Measurements from ENCODE around the gene XRN2. TPM values are rescaled to one million over a fixed set of nuclear protein-coding genes. Genes with fewer than 3 reads are reported as not detected.

Gene XRN2
- total RNA-seq, 2 donors from 2014 or later = 37.5 to 40.8 TPM

GRCh38 chr20:21265261-21266190 is 37.6 kb upstream of the XRN2 start:
- no peak for TF ChIP-seq CTCF (IDR thresholded peaks at IDR 0.05)
- Histone ChIP-seq H3K27me3 (no peaks in the 10 kb centered on the region), H3K9me3 (no peaks in the 10 kb centered on the region), H3K4me1 (no peaks in the 10 kb centered on the region), H3K27ac (no peak overlapping the region), H3K36me3 (no peaks in the 10 kb centered on the region), H3K4me3 (no peak overlapping the region)
- no peak for DNase-seq (ENCODE audit: low spot score)

GRCh38 chr20:21266191-21266536 is 37.0 kb upstream of the XRN2 start:
- H3K4me3 ChIP-seq = no peak overlapping the region
- H3K27me3 ChIP-seq = no peaks in the 10 kb centered on the region
- H3K9me3 ChIP-seq = no peaks in the 10 kb centered on the region
- no peaks in the 10 kb centered on the region for H3K4me1 ChIP-seq
- no peak for DNase-seq (ENCODE audit: low spot score)
- TF ChIP-seq CTCF (IDR thresholded peaks at IDR 0.05) = no peak
- H3K36me3 ChIP-seq = no peaks in the 10 kb centered on the region
- H3K27ac ChIP-seq = no peak overlapping the region

GRCh38 chr20:21269772-21270171 is 33.4 kb upstream of the XRN2 start:
- H3K27ac ChIP-seq = no peak overlapping the region
- H3K9me3 ChIP-seq = no peaks in the 10 kb centered on the region
- no peak for TF ChIP-seq CTCF (IDR thresholded peaks at IDR 0.05)
- no peaks in the 10 kb centered on the region for H3K36me3 ChIP-seq
- DNase-seq (ENCODE audit: low spot score) = no peak
- H3K4me3 ChIP-seq = no peak overlapping the region
- no peaks in the 10 kb centered on the region for H3K27me3 ChIP-seq
- no peaks in the 10 kb centered on the region for H3K4me1 ChIP-seq

- Histone ChIP-seq H3K27ac (no peak overlapping the region), H3K36me3 (no peaks in the 10 kb centered on the region), H3K4me1 (no peaks in the 10 kb centered on the region), H3K4me3 (no peak overlapping the region), H3K27me3 (no peaks in the 10 kb centered on the region), H3K9me3 (no peaks in the 10 kb centered on the region)
- no peak for DNase-seq (ENCODE audit: low spot score)
- no peak for TF ChIP-seq CTCF (IDR thresholded peaks at IDR 0.05)
Observed at GRCh38 chr20:21270806-21271205, 32.3 kb upstream of the XRN2 start.

GRCh38 chr20:21272279-21272678 is 30.9 kb upstream of the XRN2 start:
- no peak for DNase-seq (ENCODE audit: low spot score)
- Histone ChIP-seq H3K9me3 (no peaks in the 10 kb centered on the region), H3K4me1 (no peaks in the 10 kb centered on the region), H3K36me3 (no peaks in the 10 kb centered on the region), H3K27me3 (no peaks in the 10 kb centered on the region), H3K27ac (no peak overlapping the region), H3K4me3 (no peak overlapping the region)
- no peak for TF ChIP-seq CTCF (IDR thresholded peaks at IDR 0.05)

GRCh38 chr20:21272679-21273078 is 30.5 kb upstream of the XRN2 start:
- Histone ChIP-seq H3K27ac (no peak overlapping the region), H3K9me3 (no peaks in the 10 kb centered on the region), H3K36me3 (no peaks in the 10 kb centered on the region), H3K4me1 (no peaks in the 10 kb centered on the region), H3K4me3 (no peak overlapping the region), H3K27me3 (no peaks in the 10 kb centered on the region)
- no peak for TF ChIP-seq CTCF (IDR thresholded peaks at IDR 0.05)
- no peak for DNase-seq (ENCODE audit: low spot score)

Data from right atrium auricular region (tissue), 2 donors.